ENCODE data around the gene LIPJ. TPM values are rescaled to one million over a fixed set of nuclear protein-coding genes. Genes with fewer than 3 reads are reported as not detected.

The LIPJ gene
- total RNA-seq, 1 experiment from 2014 or later: not detected

- peak within 1 kb of the TSS; percentile 85 for H3K27ac Mint-ChIP-seq (ENCODE audit: unreplicated experiment)
- peaks cover 7% of the 10 kb centered on the region for H3K36me3 Mint-ChIP-seq (ENCODE audit: insufficient read depth, unreplicated experiment)
- ChIA-PET CTCF (interaction anchor here (0.6 to 1.4 kb wide), 13 partner anchors 9 to 737 kb away, joined by 3 to 16 read pairs (median 3); no protein-coding TSS in a partner anchor), POLR2A (interaction anchor here (1.4 kb wide), 1 partner anchor 9 kb away, joined by 4 read pairs; no protein-coding TSS in a partner anchor)
- peak within 1 kb of the TSS; percentile 88 for H3K4me3 Mint-ChIP-seq (ENCODE audit: unreplicated experiment)
- no peaks in the 10 kb centered on the region for H3K27me3 ChIP-seq (replicated peaks; ENCODE audit: control insufficient read depth, insufficient read depth, low read length)
- H3K9me3 ChIP-seq: no peaks in the 10 kb centered on the region
- H3K4me3 ChIP-seq (ENCODE audit: low read depth, low read length): peak within 1 kb of the TSS; percentile 74
- H3K27me3 Mint-ChIP-seq (ENCODE audit: insufficient read depth, unreplicated experiment): peaks cover 9% of the 10 kb centered on the region
- peak; percentile 68 to 86 for TF ChIP-seq CTCF (IDR thresholded peaks at IDR 0.05; ENCODE audit: insufficient read depth in 1 of 2, low read depth in 1 of 2, low read length in 1 of 2, severe bottlenecking in 1 of 2, unreplicated experiment in 1 of 2)
- no TSS peak for BruUV-seq (replicated peaks)
- no peaks in the 10 kb centered on the region for H3K9me3 Mint-ChIP-seq (ENCODE audit: unreplicated experiment)
- no peaks in the 10 kb centered on the region for H3K36me3 ChIP-seq (ENCODE audit: control insufficient read depth, insufficient read depth, low read length)
- intact Hi-C loops (cut with micrococcal nuclease; ENCODE audit: unreplicated experiment): loop anchor here (5.0 kb wide), 2 partner anchors 209 to 229 kb away; no protein-coding TSS in a partner anchor
- H3K4me1 ChIP-seq: no peaks in the 10 kb centered on the region
- H3K4me1 Mint-ChIP-seq (ENCODE audit: low read depth, unreplicated experiment): peaks cover 7% of the 10 kb centered on the region
- peak; percentile 72 to 76 for DNase-seq
Observed at GRCh38 chr10:88582806-88583583, 3.6 kb upstream of the LIPJ start, which contains the start of gene RNLS. TSS of gene RNLS (minus strand) at chr10:88583318.

GRCh38 chr10:88583584-88583957 is 3.0 kb upstream of the LIPJ start:
- TF ChIP-seq CTCF (IDR thresholded peaks at IDR 0.05; ENCODE audit: insufficient read depth in 1 of 2, low read depth in 1 of 2, low read length in 1 of 2, severe bottlenecking in 1 of 2, unreplicated experiment in 1 of 2): no peak
- Mint-ChIP-seq H3K27me3 (ENCODE audit: insufficient read depth, unreplicated experiment) (peaks cover 9% of the 10 kb centered on the region), H3K9me3 (ENCODE audit: unreplicated experiment) (no peaks in the 10 kb centered on the region), H3K4me3 (ENCODE audit: unreplicated experiment) (peak overlapping the region; percentile 88), H3K36me3 (ENCODE audit: insufficient read depth, unreplicated experiment) (peaks cover 7% of the 10 kb centered on the region), H3K4me1 (ENCODE audit: low read depth, unreplicated experiment) (peaks cover 7% of the 10 kb centered on the region), H3K27ac (ENCODE audit: unreplicated experiment) (peak overlapping the region; percentile 85)
- no peaks in the 10 kb centered on the region for H3K36me3 ChIP-seq (ENCODE audit: control insufficient read depth, insufficient read depth, low read length)
- ChIA-PET CTCF (interaction anchor here (0.6 to 1.4 kb wide), 7 partner anchors 8 to 677 kb away, joined by 3 to 16 read pairs (median 4); no protein-coding TSS in a partner anchor), POLR2A (interaction anchor here (1.4 kb wide), 1 partner anchor 9 kb away, joined by 4 read pairs; no protein-coding TSS in a partner anchor)
- no peaks in the 10 kb centered on the region for H3K4me1 ChIP-seq
- H3K4me3 ChIP-seq (ENCODE audit: low read depth, low read length): peak overlapping the region; percentile 74
- intact Hi-C loops (cut with micrococcal nuclease; ENCODE audit: unreplicated experiment): loop anchor here (5.0 kb wide), 2 partner anchors 209 to 229 kb away; no protein-coding TSS in a partner anchor
- H3K27me3 ChIP-seq (replicated peaks; ENCODE audit: control insufficient read depth, insufficient read depth, low read length): no peaks in the 10 kb centered on the region
- BruUV-seq (replicated peaks): no TSS peak
- H3K9me3 ChIP-seq: no peaks in the 10 kb centered on the region
- DNase-seq: no peak

- Histone ChIP-seq H3K27me3 (replicated peaks; ENCODE audit: control insufficient read depth, insufficient read depth, low read length) (no peaks in the 10 kb centered on the region), H3K9me3 (no peaks in the 10 kb centered on the region), H3K36me3 (ENCODE audit: control insufficient read depth, insufficient read depth, low read length) (no peaks in the 10 kb centered on the region), H3K4me3 (ENCODE audit: low read depth, low read length) (no peak overlapping the region), H3K4me1 (no peaks in the 10 kb centered on the region)
- no peak for TF ChIP-seq CTCF (IDR thresholded peaks at IDR 0.05; ENCODE audit: insufficient read depth in 1 of 2, low read depth in 1 of 2, low read length in 1 of 2, severe bottlenecking in 1 of 2, unreplicated experiment in 1 of 2)
- Mint-ChIP-seq H3K4me3 (ENCODE audit: unreplicated experiment) (no peak overlapping the region), H3K27ac (ENCODE audit: unreplicated experiment) (no peak overlapping the region), H3K4me1 (ENCODE audit: low read depth, unreplicated experiment) (no peaks in the 10 kb centered on the region), H3K36me3 (ENCODE audit: insufficient read depth, unreplicated experiment) (no peaks in the 10 kb centered on the region), H3K9me3 (ENCODE audit: unreplicated experiment) (no peaks in the 10 kb centered on the region), H3K27me3 (ENCODE audit: insufficient read depth, unreplicated experiment) (peaks cover 3% of the 10 kb centered on the region)
- DNase-seq: no peak
- intact Hi-C loops (cut with micrococcal nuclease; ENCODE audit: unreplicated experiment): no loop called here
- ChIA-PET POLR2A (interaction anchor here (1.4 kb wide), 1 partner anchor 9 kb away, joined by 4 read pairs; the partner anchor contains the start of gene RNLS), CTCF (interaction anchor here (0.8 kb wide), 1 partner anchor 9 kb away, joined by 4 read pairs; the partner anchor contains the start of gene RNLS)
- no TSS peak for BruUV-seq (replicated peaks)
Observed at GRCh38 chr10:88592381-88592780, 5.8 kb downstream of the LIPJ start.

All from Caco-2 (cell line).